ENCODE data around the gene CAMTA2.

DNA sequence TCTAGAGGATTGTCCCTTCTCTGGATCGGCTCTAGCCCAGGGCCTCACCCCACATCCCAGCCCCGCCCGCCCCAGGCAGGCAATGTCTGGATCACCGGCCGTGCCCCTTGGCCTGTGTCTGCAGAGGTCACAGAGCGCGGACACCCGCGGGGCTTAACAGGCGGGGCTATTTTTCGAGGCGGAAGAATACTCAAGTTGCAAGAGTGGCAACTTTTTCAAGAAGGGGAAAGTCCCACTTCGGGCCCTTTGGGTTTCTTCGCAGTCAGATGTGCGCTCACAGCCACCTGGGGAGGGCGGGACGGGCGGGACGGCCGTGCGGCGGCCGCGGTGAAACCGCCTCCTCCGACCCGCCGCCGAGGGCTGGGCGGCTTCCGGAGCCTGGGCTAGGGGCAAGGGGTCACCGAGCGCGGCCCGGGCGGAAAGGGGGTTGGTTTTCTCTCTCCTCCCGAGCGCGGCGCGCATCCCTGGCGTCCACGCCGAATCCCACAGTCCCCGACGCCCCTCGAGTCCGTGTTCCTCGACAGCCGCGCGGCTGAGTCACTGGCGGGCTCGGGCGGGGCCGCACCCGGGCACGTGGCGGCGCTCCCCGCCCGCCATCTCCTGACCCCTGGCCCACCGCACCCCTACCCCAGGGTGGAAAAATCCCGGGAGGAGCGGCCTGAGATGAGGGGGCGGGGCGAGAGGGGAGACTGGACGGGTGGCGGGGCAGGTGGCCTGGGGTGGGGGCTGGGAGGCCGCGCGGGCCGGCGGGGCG is 38.0 kb downstream of the CAMTA2 start:
- TF ChIP-seq, protein P1, sequence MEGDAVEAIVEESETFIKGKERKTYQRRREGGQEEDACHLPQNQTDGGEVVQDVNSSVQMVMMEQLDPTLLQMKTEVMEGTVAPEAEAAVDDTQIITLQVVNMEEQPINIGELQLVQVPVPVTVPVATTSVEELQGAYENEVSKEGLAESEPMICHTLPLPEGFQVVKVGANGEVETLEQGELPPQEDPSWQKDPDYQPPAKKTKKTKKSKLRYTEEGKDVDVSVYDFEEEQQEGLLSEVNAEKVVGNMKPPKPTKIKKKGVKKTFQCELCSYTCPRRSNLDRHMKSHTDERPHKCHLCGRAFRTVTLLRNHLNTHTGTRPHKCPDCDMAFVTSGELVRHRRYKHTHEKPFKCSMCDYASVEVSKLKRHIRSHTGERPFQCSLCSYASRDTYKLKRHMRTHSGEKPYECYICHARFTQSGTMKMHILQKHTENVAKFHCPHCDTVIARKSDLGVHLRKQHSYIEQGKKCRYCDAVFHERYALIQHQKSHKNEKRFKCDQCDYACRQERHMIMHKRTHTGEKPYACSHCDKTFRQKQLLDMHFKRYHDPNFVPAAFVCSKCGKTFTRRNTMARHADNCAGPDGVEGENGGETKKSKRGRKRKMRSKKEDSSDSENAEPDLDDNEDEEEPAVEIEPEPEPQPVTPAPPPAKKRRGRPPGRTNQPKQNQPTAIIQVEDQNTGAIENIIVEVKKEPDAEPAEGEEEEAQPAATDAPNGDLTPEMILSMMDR (optimal IDR thresholded peaks at IDR 0.05 in 1 of 3, IDR thresholded peaks at IDR 0.05 in 1 of 3, conservative IDR thresholded peaks at IDR 0.05 in 1 of 3; ENCODE audit: extremely low read depth in 1 of 3, insufficient read depth in 2 of 3, low read length in 3 of 3), result no peak
- TF ChIP-seq EZH2 (IDR thresholded peaks at IDR 0.05; ENCODE audit: low read length), result no peak
